ENCODE data around the gene ATG101.

The ATG101 gene

DNA sequence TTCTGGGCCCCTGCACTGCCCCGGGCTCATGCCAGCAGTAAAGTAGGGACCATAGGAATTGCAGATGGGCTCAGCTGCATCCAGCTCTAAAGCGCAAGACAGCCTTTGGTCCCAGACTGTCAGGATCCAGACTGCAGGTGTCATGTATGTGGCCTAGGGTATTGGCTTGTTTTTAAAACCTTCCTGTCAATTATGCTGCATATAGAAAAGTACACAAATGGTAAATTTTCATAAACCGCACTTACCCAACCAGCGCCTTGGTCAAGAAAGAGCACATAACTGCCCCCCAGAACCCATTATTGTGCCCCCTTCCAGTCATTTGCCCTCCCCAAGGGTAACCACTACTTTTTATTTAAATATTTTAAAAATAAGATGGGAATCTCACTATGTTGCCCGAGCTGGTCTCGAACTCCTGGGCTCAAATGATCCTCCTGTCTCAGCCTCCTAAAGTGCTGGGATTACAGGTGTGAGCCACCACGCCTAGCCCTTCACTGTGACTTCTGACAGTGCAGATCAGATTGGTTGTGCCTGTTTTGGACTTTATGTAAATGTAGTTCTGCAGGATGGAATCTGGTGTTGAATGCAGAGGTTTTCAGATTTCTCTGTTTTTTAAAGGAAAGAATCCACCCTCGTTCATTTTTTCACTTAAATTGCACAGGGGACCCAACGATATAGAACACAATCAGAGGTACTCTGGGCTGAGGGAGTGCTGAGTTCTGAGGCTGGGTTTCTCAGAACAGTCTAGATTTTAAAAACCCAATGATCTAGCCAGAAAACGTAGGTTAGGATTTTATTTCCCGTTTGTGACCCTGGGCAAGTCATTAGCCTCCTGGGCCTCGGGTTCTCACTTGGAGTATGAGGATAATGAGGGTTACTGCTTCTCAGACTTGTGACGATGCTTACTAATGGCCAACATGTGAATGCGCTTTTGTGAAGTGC lies 11.9 kb upstream of the ATG101 start:
- DNase-seq (ENCODE audit: low read depth, low spot score): no peak

DNA sequence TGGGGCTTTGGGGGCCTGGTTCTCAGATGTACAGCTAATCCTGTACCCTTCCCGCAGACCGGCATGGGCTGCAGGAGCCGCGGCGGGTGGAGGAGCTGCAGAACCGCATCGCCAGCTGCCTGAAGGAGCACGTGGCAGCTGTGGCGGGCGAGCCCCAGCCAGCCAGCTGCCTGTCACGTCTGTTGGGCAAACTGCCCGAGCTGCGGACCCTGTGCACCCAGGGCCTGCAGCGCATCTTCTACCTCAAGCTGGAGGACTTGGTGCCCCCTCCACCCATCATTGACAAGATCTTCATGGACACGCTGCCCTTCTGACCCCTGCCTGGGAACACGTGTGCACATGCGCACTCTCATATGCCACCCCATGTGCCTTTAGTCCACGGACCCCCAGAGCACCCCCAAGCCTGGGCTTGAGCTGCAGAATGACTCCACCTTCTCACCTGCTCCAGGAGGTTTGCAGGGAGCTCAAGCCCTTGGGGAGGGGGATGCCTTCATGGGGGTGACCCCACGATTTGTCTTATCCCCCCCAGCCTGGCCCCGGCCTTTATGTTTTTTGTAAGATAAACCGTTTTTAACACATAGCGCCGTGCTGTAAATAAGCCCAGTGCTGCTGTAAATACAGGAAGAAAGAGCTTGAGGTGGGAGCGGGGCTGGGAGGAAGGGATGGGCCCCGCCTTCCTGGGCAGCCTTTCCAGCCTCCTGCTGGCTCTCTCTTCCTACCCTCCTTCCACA lies 11.0 kb upstream of the ATG101 start:
- DNase-seq (ENCODE audit: low read depth, low spot score): no peak

DNA sequence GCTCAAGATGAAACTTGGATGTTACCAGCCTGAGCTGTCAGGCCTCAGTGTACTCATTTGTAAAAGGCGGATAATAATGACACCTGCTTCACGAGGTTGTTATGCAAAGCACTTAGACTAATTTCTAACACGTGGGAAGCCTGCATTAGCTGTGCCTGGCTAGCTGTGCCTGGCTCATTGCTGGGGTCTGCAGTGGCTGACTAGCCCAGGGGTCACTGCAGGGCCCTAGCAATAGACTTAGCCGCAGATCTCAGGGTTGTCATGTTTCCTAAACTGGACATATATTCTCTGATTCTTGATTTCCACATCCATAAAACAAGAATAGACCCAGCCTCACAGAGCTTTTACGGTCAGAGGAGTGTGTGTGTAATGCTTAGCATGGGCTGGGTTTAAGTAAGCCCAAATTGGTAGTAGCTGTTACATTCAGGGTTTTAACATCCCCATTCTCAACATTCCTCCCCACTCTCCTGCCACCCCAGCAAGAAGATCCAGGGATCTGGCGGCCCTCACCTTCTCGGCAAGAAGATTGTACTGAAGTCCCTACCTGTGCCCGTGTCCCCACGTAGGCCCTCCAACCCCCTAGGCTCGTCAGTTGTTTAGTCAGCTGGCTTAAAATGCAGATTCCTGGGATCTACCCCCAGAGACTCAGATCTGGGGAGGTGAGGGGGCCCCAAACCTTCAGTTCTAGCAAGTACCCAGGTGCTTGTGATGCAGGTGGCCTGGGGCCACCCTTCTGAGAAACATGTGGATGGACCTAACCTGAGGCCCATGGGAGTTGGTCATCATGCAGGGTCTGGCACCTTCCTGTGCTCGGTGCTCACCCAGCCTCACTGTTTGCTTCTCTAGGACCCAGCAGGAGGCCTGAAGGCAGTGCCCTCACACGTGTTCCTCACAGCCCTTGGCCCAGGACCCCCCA lies 9.9 kb upstream of the ATG101 start:
- DNase-seq (ENCODE audit: low read depth, low spot score): no peak

DNA sequence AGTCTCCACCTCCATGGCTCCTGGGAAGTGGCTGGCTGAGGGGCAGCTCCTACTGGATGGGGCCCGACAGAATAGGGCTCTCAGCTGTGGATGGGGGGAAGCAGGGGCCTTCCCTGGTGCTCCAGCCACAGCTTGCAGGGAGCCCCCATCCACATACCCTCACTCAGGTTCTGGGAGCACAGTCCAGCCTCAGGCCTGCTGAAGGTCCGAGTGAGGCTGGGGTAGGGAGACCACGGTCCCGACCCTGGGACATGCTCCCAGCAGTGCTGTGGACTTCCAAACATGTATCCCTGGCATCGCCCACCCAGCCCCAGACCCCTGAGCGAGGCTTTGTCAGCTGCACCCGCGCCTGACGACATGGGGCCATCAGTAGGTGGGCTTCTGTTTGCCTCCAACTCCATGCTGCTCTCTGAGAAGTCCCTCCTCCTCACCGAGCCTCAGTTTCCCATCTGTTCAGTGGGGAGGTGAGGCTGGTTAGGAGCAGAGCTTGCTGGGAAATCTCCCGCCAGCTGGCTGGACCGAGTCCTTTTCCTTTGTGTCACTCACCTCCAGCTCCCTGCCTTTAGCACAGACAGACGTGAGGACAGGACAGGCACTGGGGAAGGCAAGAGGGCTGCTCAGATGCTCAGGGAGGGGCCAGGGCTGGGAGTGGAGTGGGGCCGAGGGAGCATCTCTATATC lies 9.1 kb upstream of the ATG101 start:
- DNase-seq (ENCODE audit: low read depth, low spot score): no peak

- DNase-seq (ENCODE audit: low read depth, low spot score): no peak
Measured at GRCh38 chr12:52061470-52062166, 8.2 kb upstream of the ATG101 start.

DNA sequence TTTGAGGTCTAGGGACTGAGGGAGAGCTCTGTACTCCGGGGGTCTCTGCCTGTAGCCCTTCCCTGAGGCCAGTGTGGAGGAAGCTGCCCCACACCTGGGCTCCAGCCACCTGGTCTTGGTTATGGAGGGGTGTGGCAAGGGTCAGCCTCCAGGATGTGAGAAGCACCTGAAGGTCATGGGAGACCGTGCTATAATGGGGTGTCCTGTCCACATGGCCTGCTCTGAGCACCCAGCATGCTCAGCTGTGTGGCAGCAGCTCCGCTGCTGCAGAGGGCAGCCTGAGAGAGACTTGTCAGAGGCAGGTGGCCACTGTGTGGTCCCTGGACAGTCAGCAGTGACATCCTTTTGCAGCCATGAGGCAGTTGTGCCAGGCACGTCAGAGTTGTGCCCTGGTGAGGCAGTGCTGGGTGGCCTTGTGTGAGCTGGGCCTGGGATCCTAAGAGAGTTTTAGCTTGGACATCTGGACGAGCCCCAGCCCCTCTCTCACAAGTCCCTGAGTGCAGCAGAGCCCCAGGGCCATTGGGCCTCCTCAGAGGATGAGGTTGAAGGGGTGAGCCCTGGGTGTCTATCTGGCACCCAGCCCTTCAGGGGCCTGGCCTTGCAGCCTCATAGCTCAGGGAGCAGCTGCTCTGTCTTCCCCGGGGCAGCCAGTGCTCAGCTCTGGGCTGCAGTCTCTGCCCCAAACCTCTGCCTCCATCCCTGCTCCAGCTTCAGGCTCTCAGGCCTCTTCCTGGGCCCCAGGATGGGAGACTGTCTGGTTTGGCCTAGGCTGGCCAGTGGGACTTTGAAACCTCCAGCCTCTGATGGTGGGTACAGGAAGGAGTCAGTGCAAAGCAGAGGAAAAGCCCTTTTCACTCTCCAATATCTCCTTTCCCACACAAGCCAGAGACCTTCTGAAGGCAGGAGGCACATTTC lies 7.4 kb upstream of the ATG101 start:
- no peak for DNase-seq (ENCODE audit: low read depth, low spot score)

DNA sequence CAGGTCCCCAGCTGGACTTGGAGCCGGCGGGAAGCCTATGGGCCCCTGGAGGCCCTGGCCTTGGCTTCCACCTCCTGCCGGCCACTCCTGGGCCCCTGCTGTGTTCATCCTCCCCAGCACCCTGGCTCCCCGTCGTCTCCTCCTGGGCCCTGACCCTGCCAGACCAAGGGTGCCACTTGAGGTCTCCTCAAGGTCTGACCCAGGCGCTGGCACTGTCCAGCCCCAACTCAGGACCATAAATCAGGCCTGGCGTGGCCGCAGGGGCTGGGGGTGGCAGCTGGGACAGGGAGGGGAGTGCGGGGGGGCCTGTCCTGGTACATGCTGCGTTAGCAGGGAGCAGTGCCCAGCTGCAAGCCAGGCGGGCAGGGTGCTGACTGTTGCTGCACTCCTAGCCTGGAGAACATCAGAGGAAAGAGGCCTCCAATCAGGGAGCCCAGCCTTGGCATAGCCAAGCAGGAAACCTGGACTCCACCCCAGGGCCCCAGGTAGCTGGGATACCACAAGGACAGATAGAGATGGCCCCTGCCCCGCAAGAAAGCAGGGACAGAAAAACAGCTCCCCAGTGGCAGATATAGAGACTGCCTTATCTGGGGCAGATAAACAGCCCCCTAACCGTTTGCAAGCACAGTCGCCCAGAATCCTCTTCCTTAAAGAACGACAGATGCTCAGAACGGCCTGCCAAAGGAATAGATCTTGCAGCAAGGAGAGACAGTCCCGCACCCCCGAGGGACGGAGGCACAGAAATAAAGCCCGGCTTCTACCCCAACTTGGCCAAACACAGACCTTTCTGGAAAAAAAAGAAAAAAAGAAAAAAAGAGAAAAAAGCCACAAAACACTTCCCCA lies 6.5 kb upstream of the ATG101 start:
- DNase-seq (ENCODE audit: low read depth, low spot score): no peak

DNA sequence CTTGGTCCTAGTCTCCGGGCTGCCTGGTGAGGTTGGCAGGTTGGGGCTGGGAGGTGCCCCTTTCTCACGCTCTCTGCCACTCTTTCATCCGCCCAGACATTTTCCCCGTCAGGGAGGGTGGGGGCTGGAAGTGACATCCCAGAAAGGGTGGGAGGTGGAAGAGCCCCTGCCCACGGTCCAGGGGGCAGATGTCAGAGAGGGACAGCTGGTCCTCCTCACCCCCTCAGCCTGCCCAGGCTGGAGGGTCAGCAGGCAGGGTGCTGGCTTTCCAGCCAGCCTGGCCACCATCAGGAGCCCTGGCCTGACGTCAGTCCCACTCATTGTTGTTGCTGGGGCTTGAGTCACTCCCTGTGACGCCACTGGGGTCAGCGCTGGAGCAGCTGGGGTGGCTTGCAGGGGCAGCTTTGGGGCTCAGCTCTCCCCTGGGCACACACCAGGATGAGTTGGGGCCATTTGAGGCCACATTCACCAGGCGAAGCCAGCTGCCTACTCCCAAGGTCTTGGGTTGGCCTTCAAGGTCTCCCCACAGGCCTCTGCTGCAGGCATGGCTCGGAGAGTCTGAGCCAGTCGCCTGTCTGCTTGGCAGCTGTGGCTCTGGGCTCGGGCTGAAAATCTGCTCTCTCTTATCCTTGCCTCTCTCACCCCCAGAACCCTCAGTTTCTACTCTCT lies 5.7 kb upstream of the ATG101 start:
- no peak for DNase-seq (ENCODE audit: low read depth, low spot score)

- DNase-seq (ENCODE audit: low read depth, low spot score): no peak
Measured at GRCh38 chr12:52066346-52067080, 3.3 kb upstream of the ATG101 start.

- no peak for DNase-seq (ENCODE audit: low read depth, low spot score)
Measured at GRCh38 chr12:52067081-52067374, 2.8 kb upstream of the ATG101 start.

- no peak for DNase-seq (ENCODE audit: low read depth, low spot score)
Measured at GRCh38 chr12:52070185-52070925, 577 bp downstream of the ATG101 start.

GRCh38 chr12:52073531-52074381 lies 4.0 kb downstream of the ATG101 start:
- DNase-seq (ENCODE audit: low read depth, low spot score): no peak

DNA sequence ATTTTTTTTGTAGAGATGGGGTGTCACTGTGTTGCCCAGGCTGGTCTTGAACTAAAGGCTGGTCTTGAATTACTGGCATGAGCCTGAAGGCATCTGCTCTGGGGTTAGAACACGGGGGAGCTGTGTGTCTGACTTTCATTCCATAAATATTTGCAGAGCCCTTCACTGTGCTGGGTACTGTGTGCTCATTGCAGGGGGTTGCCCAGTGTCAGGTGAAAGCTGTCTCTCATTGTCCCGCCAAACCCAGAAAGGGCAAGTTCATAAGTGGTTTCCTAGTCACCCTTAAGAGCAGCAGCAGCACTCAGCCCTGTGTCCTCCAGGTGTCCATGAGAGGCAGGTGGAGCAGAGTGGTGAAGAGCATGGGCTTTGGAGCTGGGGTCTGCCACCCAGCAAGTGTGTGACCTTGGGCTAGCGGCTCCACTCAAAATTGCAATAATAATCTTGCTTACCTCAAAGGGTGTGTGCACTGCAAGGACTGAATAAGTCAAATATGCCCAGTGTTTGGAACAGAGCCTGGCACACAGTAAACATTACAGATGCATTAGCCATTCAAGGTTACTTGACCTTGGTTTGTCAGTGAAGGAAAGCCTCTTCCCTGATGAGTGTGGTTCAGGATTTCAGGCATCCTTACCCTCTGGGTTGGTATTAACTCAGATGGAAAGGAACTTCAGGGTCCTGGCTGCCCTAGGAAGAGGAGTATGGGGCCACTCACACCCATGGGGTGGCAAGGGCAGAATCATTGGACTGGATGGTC lies 5.4 kb downstream of the ATG101 start:
- no peak for DNase-seq (ENCODE audit: low read depth, low spot score)

GRCh38 chr12:52076811-52077210 lies 7.0 kb downstream of the ATG101 start:
- DNase-seq (ENCODE audit: low read depth, low spot score): no peak

GRCh38 chr12:52078276-52078675 lies 8.5 kb downstream of the ATG101 start:
- no peak for DNase-seq (ENCODE audit: low read depth, low spot score)
